Ovary (tissue), 3 donors: ENCODE measurements around the gene BMF.

Experiments used
- EP300 ChIP-seq: sonication (generic); formaldehyde crosslinking; IDR thresholded peaks from one replicate; pipeline ENCODE4 v1.6.1; 2017; ENCODE audit warnings: antibody characterized with exemption
- TF ChIP-seq, protein P1 (sequence below), 3 donors: fragments of 450-650 bp in 2 of 3; fragments of 200-600 bp in 1 of 3; IDR thresholded peaks; one replicate each; pipeline versions ENCODE4 v1.5.1 to v1.8.0; 2016 to 2022; ENCODE audit warnings: antibody characterized with exemption in 3 of 3, mild to moderate bottlenecking in 1 of 3
- donor health status: DM: no; HTN: no; CAD: no.

DNA sequence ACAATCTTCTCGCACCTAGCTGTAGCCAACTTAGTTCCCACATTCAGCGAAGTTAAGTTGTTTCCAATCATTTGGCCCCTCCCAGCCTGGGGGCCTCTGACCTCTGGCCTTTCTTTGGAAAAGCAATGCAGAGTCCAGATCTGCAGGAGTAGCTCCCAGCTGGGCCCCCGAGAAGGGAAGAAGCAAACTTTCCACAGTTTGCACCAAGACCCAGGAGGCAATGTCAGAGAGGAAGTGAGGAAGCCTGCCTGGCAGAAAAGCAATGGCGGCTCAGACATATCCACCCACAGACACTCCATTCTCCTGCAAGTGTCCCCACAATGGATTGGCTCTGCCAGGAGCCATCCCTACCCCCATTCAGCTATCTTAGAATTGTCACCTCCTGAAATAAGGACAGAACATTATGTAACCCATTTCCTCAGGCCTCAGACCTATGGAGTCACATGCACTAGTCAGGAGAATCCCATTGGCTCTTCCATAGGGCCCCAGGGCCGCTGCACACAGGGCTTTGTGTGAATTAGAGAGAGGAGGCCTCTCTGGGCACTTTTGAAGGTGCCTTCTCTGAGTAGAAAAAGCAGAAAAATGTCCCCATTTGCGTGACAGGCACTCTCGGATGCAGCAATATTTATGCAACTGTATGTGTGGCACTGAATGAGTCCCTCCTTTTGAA, 49.2 kb upstream of the BMF start:
- TF ChIP-seq, protein P1, sequence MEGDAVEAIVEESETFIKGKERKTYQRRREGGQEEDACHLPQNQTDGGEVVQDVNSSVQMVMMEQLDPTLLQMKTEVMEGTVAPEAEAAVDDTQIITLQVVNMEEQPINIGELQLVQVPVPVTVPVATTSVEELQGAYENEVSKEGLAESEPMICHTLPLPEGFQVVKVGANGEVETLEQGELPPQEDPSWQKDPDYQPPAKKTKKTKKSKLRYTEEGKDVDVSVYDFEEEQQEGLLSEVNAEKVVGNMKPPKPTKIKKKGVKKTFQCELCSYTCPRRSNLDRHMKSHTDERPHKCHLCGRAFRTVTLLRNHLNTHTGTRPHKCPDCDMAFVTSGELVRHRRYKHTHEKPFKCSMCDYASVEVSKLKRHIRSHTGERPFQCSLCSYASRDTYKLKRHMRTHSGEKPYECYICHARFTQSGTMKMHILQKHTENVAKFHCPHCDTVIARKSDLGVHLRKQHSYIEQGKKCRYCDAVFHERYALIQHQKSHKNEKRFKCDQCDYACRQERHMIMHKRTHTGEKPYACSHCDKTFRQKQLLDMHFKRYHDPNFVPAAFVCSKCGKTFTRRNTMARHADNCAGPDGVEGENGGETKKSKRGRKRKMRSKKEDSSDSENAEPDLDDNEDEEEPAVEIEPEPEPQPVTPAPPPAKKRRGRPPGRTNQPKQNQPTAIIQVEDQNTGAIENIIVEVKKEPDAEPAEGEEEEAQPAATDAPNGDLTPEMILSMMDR (IDR thresholded peaks at IDR 0.05) = no peak
- no peak for TF ChIP-seq EP300
